Sigmoid colon (tissue), 4 donors: Measurements from ENCODE around the gene REG3A.

Source experiments
- CTCF ChIP-seq, 4 experiments: fragments of 450-650 bp in 3 of 4; fragments of 200-600 bp in 1 of 4; IDR thresholded peaks; one replicate each; pipeline ENCODE4 v1.5.1; 2016 to 2019; ENCODE audit warnings: antibody characterized with exemption in 4 of 4, mild to moderate bottlenecking in 3 of 4, moderate library complexity in 2 of 4
- EP300 ChIP-seq, 4 donors: sonication (generic); formaldehyde crosslinking; IDR thresholded peaks; one replicate each; pipeline ENCODE4 v1.6.1; 2017; ENCODE audit warnings: antibody characterized with exemption in 4 of 4
- POLR2A ChIP-seq, 2 donors: fragments of 450-650 bp; IDR thresholded peaks; one replicate each; pipeline ENCODE4 v1.6.1; 2016; ENCODE audit warnings: antibody characterized with exemption in 2 of 2, mild to moderate bottlenecking in 2 of 2, moderate library complexity in 2 of 2
- POLR2AphosphoS5 ChIP-seq, 4 donors: sonication (generic); formaldehyde crosslinking; IDR thresholded peaks; one replicate each; pipeline ENCODE4 v1.6.1; 2017; ENCODE audit warnings: antibody characterized with exemption in 4 of 4

- no peak for TF ChIP-seq CTCF (IDR thresholded peaks at IDR 0.05)
- TF ChIP-seq POLR2A (IDR thresholded peaks at IDR 0.05) = no peak
- TF ChIP-seq EP300 (IDR thresholded peaks at IDR 0.05) = no peak
- TF ChIP-seq POLR2AphosphoS5 (IDR thresholded peaks at IDR 0.05) = no peak
Measured at GRCh38 chr2:79124907-79125720, 34.4 kb downstream of the REG3A start.
